Subcutaneous abdominal adipose tissue (tissue), 5 donors: ENCODE results near the gene TSPAN17.

ENCODE experiments used
- H3K27ac ChIP-seq: one replicate; pipeline ENCODE4 v1.7.0; 2013; ENCODE audit warnings: low read depth, mild to moderate bottlenecking, inconsistent platforms, low read length, moderate library complexity
- H3K27me3 ChIP-seq, 5 donors: one replicate each; pipeline ENCODE4 v1.7.0; 2013; ENCODE audit warnings: low read length in 5 of 5, inconsistent platforms in 1 of 5; ENCODE audit not compliant: control insufficient read depth in 5 of 5, insufficient read depth in 4 of 5
- H3K36me3 ChIP-seq, 5 donors: one replicate each; pipeline ENCODE4 v1.7.0; 2013; ENCODE audit warnings: low read length in 5 of 5; ENCODE audit not compliant: control insufficient read depth in 5 of 5, insufficient read depth in 5 of 5
- H3K4me1 ChIP-seq, 5 donors: one replicate each; pipeline ENCODE4 v1.7.0; 2013; ENCODE audit warnings: low read length in 5 of 5, mild to moderate bottlenecking in 3 of 5, moderate library complexity in 1 of 5; ENCODE audit not compliant: control insufficient read depth in 5 of 5, insufficient read depth in 5 of 5
- H3K4me3 ChIP-seq, 5 donors: one replicate each; pipeline ENCODE4 v1.7.0; 2013; ENCODE audit warnings: low read length in 5 of 5, low read depth in 1 of 5
- H3K9ac ChIP-seq, 5 donors: one replicate each; pipeline ENCODE4 v1.7.0; 2013; ENCODE audit warnings: low read length in 5 of 5, mild to moderate bottlenecking in 4 of 5, moderate library complexity in 3 of 5
- H3K9me3 ChIP-seq, 5 donors: one replicate each; pipeline ENCODE4 v1.7.0; 2013; ENCODE audit warnings: low read length in 5 of 5; ENCODE audit not compliant: control insufficient read depth in 5 of 5
- donor health status: healthy.
- donor health status: healthy.
- donor health status: healthy.
- donor health status: healthy.
- donor health status: healthy.

Gene TSPAN17

GRCh38 chr5:176675676-176676360, 28.5 kb downstream of the TSPAN17 start:
- Histone ChIP-seq H3K36me3 (no peaks in the 10 kb centered on the region), H3K27me3 (peaks cover 13 to 30% (median 25%) of the 10 kb centered on the region in 5 donors), H3K4me1 (peaks cover 0 to 39% (median 24%) of the 10 kb centered on the region in 5 donors), H3K4me3 (no peak overlapping the region), H3K9me3 (no peaks in the 10 kb centered on the region), H3K27ac (no peak overlapping the region), H3K9ac (no peak overlapping the region)

GRCh38 chr5:176676361-176676824, 29.1 kb downstream of the TSPAN17 start:
- H3K9me3 ChIP-seq = no peaks in the 10 kb centered on the region
- peaks cover 15 to 33% (median 26%) of the 10 kb centered on the region in 5 donors for H3K27me3 ChIP-seq
- H3K27ac ChIP-seq = no peak overlapping the region

GRCh38 chr5:176677209-176677939, 30.1 kb downstream of the TSPAN17 start:
- H3K27ac ChIP-seq = no peak overlapping the region
- H3K9ac ChIP-seq = peak overlapping the region in 1 of 5 donors; percentile 37
- peaks cover 0 to 39% (median 24%) of the 10 kb centered on the region in 5 donors for H3K4me1 ChIP-seq
- H3K27me3 ChIP-seq = peaks cover 15 to 25% (median 23%) of the 10 kb centered on the region in 5 donors
- no peak overlapping the region for H3K4me3 ChIP-seq
- H3K9me3 ChIP-seq = no peaks in the 10 kb centered on the region
- H3K36me3 ChIP-seq = no peaks in the 10 kb centered on the region

More at GRCh38 chr5:176676361-176676824, 29.1 kb downstream of the TSPAN17 start:
- Histone ChIP-seq H3K36me3 (no peaks in the 10 kb centered on the region), H3K9ac (no peak overlapping the region), H3K4me1 (peaks cover 0 to 39% (median 24%) of the 10 kb centered on the region in 5 donors), H3K4me3 (no peak overlapping the region)

- H3K4me1 ChIP-seq = peaks cover 0 to 39% (median 24%) of the 10 kb centered on the region in 5 donors
- no peak overlapping the region for H3K4me3 ChIP-seq
- peaks cover 15 to 30% (median 27%) of the 10 kb centered on the region in 5 donors for H3K27me3 ChIP-seq
- no peak overlapping the region for H3K27ac ChIP-seq
- H3K9ac ChIP-seq = no peak overlapping the region
- H3K36me3 ChIP-seq = no peaks in the 10 kb centered on the region
- H3K9me3 ChIP-seq = no peaks in the 10 kb centered on the region
Measured at GRCh38 chr5:176678584-176678983, 31.3 kb downstream of the TSPAN17 start.

GRCh38 chr5:176679365-176680225, 32.3 kb downstream of the TSPAN17 start:
- H3K4me3 ChIP-seq = no peak overlapping the region
- no peak overlapping the region for H3K9ac ChIP-seq
- H3K27ac ChIP-seq = no peak overlapping the region
- peaks cover 15 to 30% (median 25%) of the 10 kb centered on the region in 5 donors for H3K27me3 ChIP-seq
- H3K9me3 ChIP-seq = no peaks in the 10 kb centered on the region
- peaks cover 0 to 39% (median 24%) of the 10 kb centered on the region in 5 donors for H3K4me1 ChIP-seq
- no peaks in the 10 kb centered on the region for H3K36me3 ChIP-seq

GRCh38 chr5:176680226-176680563, 32.9 kb downstream of the TSPAN17 start:
- Histone ChIP-seq H3K27me3 (peaks cover 15 to 30% (median 25%) of the 10 kb centered on the region in 5 donors), H3K9me3 (peaks cover 0 to 2% (median 0%) of the 10 kb centered on the region in 5 donors), H3K4me1 (peaks cover 0 to 39% (median 24%) of the 10 kb centered on the region in 5 donors), H3K9ac (no peak overlapping the region), H3K27ac (no peak overlapping the region), H3K4me3 (no peak overlapping the region), H3K36me3 (no peaks in the 10 kb centered on the region)

- peaks cover 0 to 24% (median 10%) of the 10 kb centered on the region in 5 donors for H3K4me1 ChIP-seq
- H3K27me3 ChIP-seq = peaks cover 15 to 30% (median 25%) of the 10 kb centered on the region in 5 donors
Measured at GRCh38 chr5:176682016-176682531, 34.8 kb downstream of the TSPAN17 start.

GRCh38 chr5:176685010-176685409, 37.7 kb downstream of the TSPAN17 start:
- H3K4me1 ChIP-seq = peaks cover 0 to 4% (median 0%) of the 10 kb centered on the region in 5 donors
- peaks cover 3 to 20% (median 17%) of the 10 kb centered on the region in 5 donors for H3K27me3 ChIP-seq
- no peak overlapping the region for H3K27ac ChIP-seq
- no peaks in the 10 kb centered on the region for H3K36me3 ChIP-seq
- no peak overlapping the region for H3K9ac ChIP-seq
- H3K9me3 ChIP-seq = peaks cover 0 to 3% (median 0%) of the 10 kb centered on the region in 5 donors
- H3K4me3 ChIP-seq = no peak overlapping the region

More at GRCh38 chr5:176682016-176682531, 34.8 kb downstream of the TSPAN17 start:
- Histone ChIP-seq H3K9me3 (peaks cover 0 to 3% (median 0%) of the 10 kb centered on the region in 5 donors), H3K9ac (no peak overlapping the region), H3K4me3 (no peak overlapping the region), H3K36me3 (no peaks in the 10 kb centered on the region), H3K27ac (no peak overlapping the region)

GRCh38 chr5:176687247-176687646, 40.0 kb downstream of the TSPAN17 start:
- peaks cover 0 to 6% (median 4%) of the 10 kb centered on the region in 5 donors for H3K9me3 ChIP-seq
- H3K27me3 ChIP-seq = peaks cover 13 to 27% (median 20%) of the 10 kb centered on the region in 5 donors
- no peak overlapping the region for H3K4me3 ChIP-seq
- H3K4me1 ChIP-seq = no peaks in the 10 kb centered on the region
- H3K36me3 ChIP-seq = no peaks in the 10 kb centered on the region
- no peak overlapping the region for H3K9ac ChIP-seq
- no peak overlapping the region for H3K27ac ChIP-seq
